ENCODE data around the gene MOV10L1. TPM values are rescaled to one million over a fixed set of nuclear protein-coding genes. Genes with fewer than 3 reads are reported as not detected.

Gene MOV10L1
- total and polyA plus RNA-seq, 9 of the 15 experiments (the other 6 are each of a cell fraction or from before 2014, with no cell fraction given), result 0.06 to 0.43 (median 0.15) TPM

DNA sequence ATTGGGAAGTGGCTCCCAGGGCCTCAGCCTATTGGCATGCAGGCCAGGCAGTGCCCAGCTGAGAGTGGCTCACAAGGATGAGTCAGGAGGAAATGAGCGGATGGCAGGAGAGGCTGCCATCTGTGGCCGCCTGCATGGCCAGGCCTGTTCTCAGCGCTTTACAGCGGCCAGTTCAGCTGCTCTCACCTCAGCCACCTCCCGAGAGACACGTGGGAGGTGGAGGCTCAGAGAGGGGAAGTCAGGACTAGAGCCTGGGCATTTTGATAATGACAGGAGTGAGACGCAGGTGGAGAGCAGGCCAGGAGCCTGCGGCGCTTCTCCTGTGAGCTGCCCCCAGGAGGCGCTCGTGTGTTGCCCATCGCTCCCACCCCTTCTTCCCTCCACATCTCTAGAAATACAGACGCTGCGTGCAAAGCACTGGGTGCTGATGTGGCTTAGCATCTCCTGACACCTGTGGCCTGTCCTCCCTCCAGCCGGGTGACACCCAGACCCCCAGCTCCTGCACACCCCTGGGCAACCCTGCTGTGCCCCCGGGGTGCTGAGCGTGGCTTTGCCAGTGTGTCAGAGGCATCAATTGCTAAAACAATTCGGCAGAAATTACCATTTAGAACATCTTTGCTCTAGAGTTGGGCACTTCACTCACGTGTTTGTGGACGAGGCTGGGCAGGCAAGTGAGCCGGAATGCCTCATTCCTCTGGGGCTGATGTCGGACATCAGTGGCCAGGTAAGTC, 59.4 kb downstream of the MOV10L1 start:
- 9% methylated on average over 17 of the region's 22 CpGs for WGBS (ENCODE audit: insufficient coverage, low coverage, missing lambda C conversion rate)
- in situ Hi-C loops (cut with MboI) (no loop called here), intact Hi-C loops (cut with micrococcal nuclease) (loop anchor here (1.0 to 10.0 kb wide), 3 partner anchors 60 to 543 kb away; partner anchors contain the start of gene PPP6R2)
- Histone ChIP-seq H3K4me2 (ENCODE audit: insufficient read depth, low read length) (no peak overlapping the region), H3K9me1 (ENCODE audit: control insufficient read depth, insufficient read depth, low read length) (no peaks in the 10 kb centered on the region), H3K4me1 (replicated peaks in 1 of 2; ENCODE audit: control insufficient read depth in 2 of 2, insufficient read depth in 2 of 2, low read length in 2 of 2) (peaks cover 5 to 54% of the 10 kb centered on the region in 2 experiments; a peak in 4 of 5 replicates), H3K36me3 (ENCODE audit: control insufficient read depth, insufficient read depth, low read length) (no peaks in the 10 kb centered on the region), H2AFZ (ENCODE audit: low read depth, low read length) (no peak overlapping the region), H3K9me3 (replicated peaks; ENCODE audit: control insufficient read depth, insufficient read depth, low read depth, low read length) (no peaks in the 10 kb centered on the region), H3K4me3 (no peak overlapping the region), H3K79me2 (ENCODE audit: control insufficient read depth, insufficient read depth, low read length) (no peaks in the 10 kb centered on the region), H3K9ac (ENCODE audit: insufficient read depth in 1 of 2, low read depth in 2 of 2, low read length in 2 of 2) (no peak overlapping the region), H4K20me1 (replicated peaks; ENCODE audit: control insufficient read depth, insufficient read depth, low read length) (peaks cover 5% of the 10 kb centered on the region; the same call in 1 of the 2 replicates), H3K27ac (ENCODE audit: extremely low read depth, low read depth, low read length) (no peak overlapping the region), H3K27me3 (ENCODE audit: control insufficient read depth in 2 of 2, insufficient read depth in 2 of 2, low read length in 2 of 2) (peaks cover 0 to 29% of the 10 kb centered on the region in 2 experiments; a peak in 3 of 5 replicates)
- ATAC-seq (peak; percentile 93), DNase-seq (ENCODE audit: extremely low read depth in 1 of 4, low spot score in 3 of 4) (peak; percentile 81 to 84 (median 82)), FAIRE-seq (peak; percentile 65)
- ChIA-PET CTCF (ENCODE audit: low intra/inter-chr PET ratio) (interaction anchor here (0.7 to 2.2 kb wide), 4 partner anchors 41 to 543 kb away, joined by 3 to 12 read pairs (median 4); no protein-coding TSS in a partner anchor), POLR2A (interaction anchor here (0.5 to 1.2 kb wide), 4 partner anchors 16 to 145 kb away, joined by 3 to 4 read pairs (median 3); no protein-coding TSS in a partner anchor)
- BruUV-seq (replicated peaks), result no TSS peak
- TF ChIP-seq MAZ (CRISPR knock-in tag; conservative IDR thresholded peaks at IDR 0.05 in 1 of 2, IDR thresholded peaks at IDR 0.05 in 1 of 2), result 0 out of 4 replicates have a peak, but pooled peaks of 1 of the 2 experiments have one; percentile 26
- TF ChIP-seq HDAC1 (IDR thresholded peaks at IDR 0.05), result peak in 1 of 2 experiments; percentile 27; a peak in 1 of 4 replicates
- peak; percentile 67 to 88 for TF ChIP-seq RAD21 (CRISPR knock-in tag; conservative IDR thresholded peaks at IDR 0.05 in 1 of 2, IDR thresholded peaks at IDR 0.05 in 1 of 2)
- no peak for TF ChIP-seq ZNF41 (CRISPR knock-in tag; conservative IDR thresholded peaks at IDR 0.05)
- TF ChIP-seq HOXB6 (CRISPR knock-in tag; IDR thresholded peaks at IDR 0.05; ENCODE audit: borderline replicate concordance), result no peak
- TF ChIP-seq L3MBTL2 (IDR thresholded peaks at IDR 0.05), result peak; percentile 39; the same call in 1 of the 2 replicates
- TF ChIP-seq ARID2 (IDR thresholded peaks at IDR 0.05), result 0 out of 2 replicates have a peak, but pooled peaks have one; percentile 39
- peak; percentile 64; the same call in 1 of the 2 replicates for TF ChIP-seq CC2D1A (IDR thresholded peaks at IDR 0.05)
- peak; percentile 10; the same call in 1 of the 2 replicates for TF ChIP-seq JUND (IDR thresholded peaks at IDR 0.05; ENCODE audit: borderline replicate concordance, low read depth, low read length)
- no peak for TF ChIP-seq JUND (tag; IDR thresholded peaks at IDR 0.05; ENCODE audit: borderline replicate concordance, low read depth, low read length)
- peak; percentile 80 for TF ChIP-seq SMC3 (conservative IDR thresholded peaks at IDR 0.05; ENCODE audit: insufficient read depth, low read depth, low read length)
- peak; percentile 53 for TF ChIP-seq CBFA2T3 (IDR thresholded peaks at IDR 0.05)
- peak; percentile 73; the same call in 1 of the 2 replicates for TF ChIP-seq STAG1 (CRISPR knock-in tag; IDR thresholded peaks at IDR 0.05; ENCODE audit: borderline replicate concordance)
- TF ChIP-seq, protein P1, sequence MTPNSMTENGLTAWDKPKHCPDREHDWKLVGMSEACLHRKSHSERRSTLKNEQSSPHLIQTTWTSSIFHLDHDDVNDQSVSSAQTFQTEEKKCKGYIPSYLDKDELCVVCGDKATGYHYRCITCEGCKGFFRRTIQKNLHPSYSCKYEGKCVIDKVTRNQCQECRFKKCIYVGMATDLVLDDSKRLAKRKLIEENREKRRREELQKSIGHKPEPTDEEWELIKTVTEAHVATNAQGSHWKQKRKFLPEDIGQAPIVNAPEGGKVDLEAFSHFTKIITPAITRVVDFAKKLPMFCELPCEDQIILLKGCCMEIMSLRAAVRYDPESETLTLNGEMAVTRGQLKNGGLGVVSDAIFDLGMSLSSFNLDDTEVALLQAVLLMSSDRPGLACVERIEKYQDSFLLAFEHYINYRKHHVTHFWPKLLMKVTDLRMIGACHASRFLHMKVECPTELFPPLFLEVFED (CRISPR knock-in tag; conservative IDR thresholded peaks at IDR 0.05), result no peak
- TF ChIP-seq MCM3 (IDR thresholded peaks at IDR 0.05), result no peak
- peak; percentile 24 to 48; a peak in 1 of 4 replicates for TF ChIP-seq NRF1 (conservative IDR thresholded peaks at IDR 0.05 in 1 of 2, IDR thresholded peaks at IDR 0.05 in 1 of 2)
- TF ChIP-seq, protein P2, sequence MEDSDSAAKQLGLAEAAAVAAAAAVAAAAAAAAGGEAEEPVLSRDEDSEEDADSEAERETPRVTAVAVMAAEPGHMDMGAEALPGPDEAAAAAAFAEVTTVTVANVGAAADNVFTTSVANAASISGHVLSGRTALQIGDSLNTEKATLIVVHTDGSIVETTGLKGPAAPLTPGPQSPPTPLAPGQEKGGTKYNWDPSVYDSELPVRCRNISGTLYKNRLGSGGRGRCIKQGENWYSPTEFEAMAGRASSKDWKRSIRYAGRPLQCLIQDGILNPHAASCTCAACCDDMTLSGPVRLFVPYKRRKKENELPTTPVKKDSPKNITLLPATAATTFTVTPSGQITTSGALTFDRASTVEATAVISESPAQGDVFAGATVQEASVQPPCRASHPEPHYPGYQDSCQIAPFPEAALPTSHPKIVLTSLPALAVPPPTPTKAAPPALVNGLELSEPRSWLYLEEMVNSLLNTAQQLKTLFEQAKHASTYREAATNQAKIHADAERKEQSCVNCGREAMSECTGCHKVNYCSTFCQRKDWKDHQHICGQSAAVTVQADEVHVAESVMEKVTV (CRISPR knock-in tag; IDR thresholded peaks at IDR 0.05), result 0 out of 2 replicates have a peak, but pooled peaks have one; percentile 27
- TF ChIP-seq MYC (IDR thresholded peaks at IDR 0.05; ENCODE audit: low read depth, low read length), result peak; percentile 68
- no peak for TF ChIP-seq MYC (CRISPR knock-in tag; IDR thresholded peaks at IDR 0.05; ENCODE audit: borderline replicate concordance, low read depth)

All from K562 (cell line).